ENCODE data around the gene SYT12. TPM values are rescaled to one million over a fixed set of nuclear protein-coding genes. Genes with fewer than 3 reads are reported as not detected.

Gene SYT12
- total and polyA plus RNA-seq, 2 experiments from 2014 or later = 0.75 to 2.8 TPM

DNA sequence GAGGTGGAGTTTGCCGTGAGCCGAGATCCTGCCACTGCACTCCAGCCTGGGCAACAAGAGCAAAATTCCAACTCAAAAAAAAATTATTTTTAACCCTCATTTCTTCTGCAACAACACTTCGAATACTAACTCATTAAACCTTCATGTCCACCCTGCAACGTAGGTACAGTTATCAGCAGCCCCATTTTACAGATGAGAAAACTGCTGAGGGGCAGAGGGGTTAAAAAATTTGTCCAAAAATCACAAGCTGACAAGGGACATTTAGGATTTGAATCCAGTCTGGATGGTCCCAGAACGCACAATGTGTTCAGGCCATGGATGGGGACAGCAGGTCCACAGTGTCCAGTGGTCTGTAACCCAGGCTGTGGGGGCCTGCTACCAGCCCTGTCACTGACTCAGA, 62.7 kb downstream of the SYT12 start:
- H3K9me3 ChIP-seq (ENCODE audit: low read depth) = no peaks in the 10 kb centered on the region
- no peaks in the 10 kb centered on the region for H3K27me3 ChIP-seq (replicated peaks; ENCODE audit: insufficient read depth)
- in situ Hi-C loops (cut with MboI) = no loop called here
- H3K9ac ChIP-seq = no peak overlapping the region
- WGBS, 2 experiments (ENCODE audit: low coverage in 1 of 2, low lambda C conversion rate in 2 of 2, missing lambda C conversion rate in 2 of 2) = 90 to 91% methylated on average over 5 of the region's 5 CpGs
- no peaks in the 10 kb centered on the region for H3K9me2 ChIP-seq (ENCODE audit: insufficient read depth)
- H3K4me2 ChIP-seq (ENCODE audit: unreplicated experiment) = no peak overlapping the region
- H3K4me1 ChIP-seq (ENCODE audit: insufficient read depth) = peaks cover 3% of the 10 kb centered on the region; the same call in 1 of the 2 replicates
- H3K79me2 ChIP-seq (ENCODE audit: insufficient read depth) = no peaks in the 10 kb centered on the region
- no peaks in the 10 kb centered on the region for H3K36me3 ChIP-seq (ENCODE audit: low read depth)
- H3F3A ChIP-seq (ENCODE audit: insufficient read depth) = no peaks in the 10 kb centered on the region
- H3K27ac ChIP-seq = no peak overlapping the region
- no peak overlapping the region for H2AFZ ChIP-seq
- no peaks in the 10 kb centered on the region for H4K20me1 ChIP-seq (ENCODE audit: insufficient read depth)
- no peak for DNase-seq
- TF ChIP-seq EZH2 (IDR thresholded peaks at IDR 0.05; ENCODE audit: insufficient read depth, poor library complexity, severe bottlenecking) (no peak), EZH2phosphoT487 (IDR thresholded peaks at IDR 0.05; ENCODE audit: insufficient read depth, low read depth) (no peak)
- H3K4me3 ChIP-seq = no peak overlapping the region

- Histone ChIP-seq H3K9me2 (ENCODE audit: insufficient read depth) (no peaks in the 10 kb centered on the region), H3K9me3 (ENCODE audit: low read depth) (no peaks in the 10 kb centered on the region), H4K20me1 (ENCODE audit: insufficient read depth) (no peaks in the 10 kb centered on the region), H2AFZ (no peak overlapping the region), H3K4me1 (ENCODE audit: insufficient read depth) (no peaks in the 10 kb centered on the region), H3K27ac (no peak overlapping the region), H3K36me3 (ENCODE audit: low read depth) (no peaks in the 10 kb centered on the region), H3K27me3 (replicated peaks; ENCODE audit: insufficient read depth) (no peaks in the 10 kb centered on the region), H3K4me3 (no peak overlapping the region), H3K9ac (no peak overlapping the region), H3K79me2 (ENCODE audit: insufficient read depth) (no peaks in the 10 kb centered on the region), H3F3A (ENCODE audit: insufficient read depth) (no peaks in the 10 kb centered on the region), H3K4me2 (ENCODE audit: unreplicated experiment) (no peak overlapping the region)
- no peak for DNase-seq
- 85 to 93% methylated on average over 8 of the region's 8 CpGs for WGBS, 2 experiments (ENCODE audit: low coverage in 1 of 2, low lambda C conversion rate in 2 of 2, missing lambda C conversion rate in 2 of 2)
- TF ChIP-seq EZH2phosphoT487 (IDR thresholded peaks at IDR 0.05; ENCODE audit: insufficient read depth, low read depth) (no peak), EZH2 (IDR thresholded peaks at IDR 0.05; ENCODE audit: insufficient read depth, poor library complexity, severe bottlenecking) (no peak)
- in situ Hi-C loops (cut with MboI) = no loop called here
Observed at GRCh38 chr11:67090717-67091116, 67.8 kb downstream of the SYT12 start.

DNA sequence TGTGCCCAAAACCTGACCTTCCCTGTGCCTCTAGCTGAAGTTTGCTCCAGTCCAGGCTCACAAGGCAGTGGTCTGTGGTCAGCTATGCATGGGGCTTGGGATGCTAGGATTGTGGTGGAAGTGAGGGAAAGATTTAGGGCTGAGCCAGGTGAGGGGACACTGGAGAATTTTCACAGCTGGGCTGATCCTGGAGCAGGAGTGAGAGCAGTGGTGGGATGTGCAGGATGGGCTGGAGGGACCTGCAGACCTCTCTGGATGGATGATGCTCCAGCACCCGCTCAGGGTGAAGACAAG, 72.2 kb downstream of the SYT12 start:
- WGBS, 2 experiments (ENCODE audit: low coverage in 1 of 2, low lambda C conversion rate in 2 of 2, missing lambda C conversion rate in 2 of 2) = 71 to 85% methylated on average over 1 of the region's 1 CpG
- H3F3A ChIP-seq (ENCODE audit: insufficient read depth) = no peaks in the 10 kb centered on the region
- no peak for DNase-seq
- H3K36me3 ChIP-seq (ENCODE audit: low read depth) = no peaks in the 10 kb centered on the region
- H3K79me2 ChIP-seq (ENCODE audit: insufficient read depth) = no peaks in the 10 kb centered on the region
- H3K9ac ChIP-seq = no peak overlapping the region
- H3K9me2 ChIP-seq (ENCODE audit: insufficient read depth) = no peaks in the 10 kb centered on the region
- TF ChIP-seq EZH2 (IDR thresholded peaks at IDR 0.05; ENCODE audit: insufficient read depth, poor library complexity, severe bottlenecking) = no peak
- TF ChIP-seq EZH2phosphoT487 (IDR thresholded peaks at IDR 0.05; ENCODE audit: insufficient read depth, low read depth) = no peak
- H3K27ac ChIP-seq = no peak overlapping the region
- H3K4me3 ChIP-seq = no peak overlapping the region
- in situ Hi-C loops (cut with MboI) = no loop called here
- no peaks in the 10 kb centered on the region for H3K9me3 ChIP-seq (ENCODE audit: low read depth)
- H2AFZ ChIP-seq = no peak overlapping the region
- no peak overlapping the region for H3K4me2 ChIP-seq (ENCODE audit: unreplicated experiment)
- H4K20me1 ChIP-seq (ENCODE audit: insufficient read depth) = no peaks in the 10 kb centered on the region
- no peaks in the 10 kb centered on the region for H3K4me1 ChIP-seq (ENCODE audit: insufficient read depth)
- no peaks in the 10 kb centered on the region for H3K27me3 ChIP-seq (replicated peaks; ENCODE audit: insufficient read depth)

DNA sequence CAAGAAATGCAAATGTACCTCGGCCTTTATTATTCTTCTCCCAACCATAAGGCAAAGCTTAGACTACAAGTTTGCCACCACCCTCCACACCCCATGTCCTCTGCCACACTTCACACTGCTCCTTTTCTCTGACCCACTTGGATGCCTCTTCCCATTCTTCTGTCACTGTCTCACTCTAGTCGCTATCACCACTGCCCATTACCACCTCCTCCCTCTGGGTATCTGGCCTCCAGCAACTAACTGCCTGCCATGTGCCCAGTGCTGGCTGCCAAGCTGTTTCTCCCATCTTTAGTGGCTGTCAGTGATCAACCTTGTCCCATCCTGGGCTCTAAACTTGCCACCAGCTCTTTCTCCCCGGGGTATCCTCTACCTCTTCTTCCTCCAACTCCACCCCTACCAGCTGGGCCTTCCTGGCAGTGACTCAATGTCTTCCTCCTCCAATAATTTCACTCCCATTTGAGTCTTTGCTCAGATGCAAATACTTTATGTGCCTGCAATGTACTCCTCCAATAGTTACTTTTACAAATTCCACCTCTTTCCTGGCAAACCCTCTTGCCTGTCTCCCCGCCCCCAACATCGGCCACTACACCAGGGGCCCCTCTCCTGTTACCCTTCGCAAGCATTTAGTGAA, 76.0 kb downstream of the SYT12 start:
- Histone ChIP-seq H3K9me3 (ENCODE audit: low read depth) (no peaks in the 10 kb centered on the region), H3K27me3 (replicated peaks; ENCODE audit: insufficient read depth) (no peaks in the 10 kb centered on the region), H3K9ac (no peak overlapping the region), H3K4me3 (no peak overlapping the region), H3K79me2 (ENCODE audit: insufficient read depth) (no peaks in the 10 kb centered on the region), H3K4me1 (ENCODE audit: insufficient read depth) (no peaks in the 10 kb centered on the region), H3K9me2 (ENCODE audit: insufficient read depth) (no peaks in the 10 kb centered on the region), H3F3A (ENCODE audit: insufficient read depth) (no peaks in the 10 kb centered on the region), H3K4me2 (ENCODE audit: unreplicated experiment) (no peak overlapping the region), H2AFZ (no peak overlapping the region), H3K36me3 (ENCODE audit: low read depth) (no peaks in the 10 kb centered on the region), H4K20me1 (ENCODE audit: insufficient read depth) (no peaks in the 10 kb centered on the region), H3K27ac (no peak overlapping the region)
- TF ChIP-seq EZH2 (IDR thresholded peaks at IDR 0.05; ENCODE audit: insufficient read depth, poor library complexity, severe bottlenecking) (no peak), EZH2phosphoT487 (IDR thresholded peaks at IDR 0.05; ENCODE audit: insufficient read depth, low read depth) (no peak)
- 54 to 57% methylated on average over 6 of the region's 6 CpGs for WGBS, 2 experiments (ENCODE audit: low coverage in 1 of 2, low lambda C conversion rate in 2 of 2, missing lambda C conversion rate in 2 of 2)
- in situ Hi-C loops (cut with MboI) = no loop called here
- no peak for DNase-seq

Measured in GM23248 (cell line).